AG20443 (cell line): Measurements from ENCODE around the gene NEU3.
"Not testable (repeated sequence)": the region's sequence is repeated elsewhere in the genome, so short reads cannot be mapped to it uniquely, and the experiment has no call there.

Source experiments
- DNase-seq: peaks from one replicate; pipeline ENCODE4 v3.0.0; 2012; ENCODE audit warnings: low spot score, mixed read lengths

NEU3 gene

DNA sequence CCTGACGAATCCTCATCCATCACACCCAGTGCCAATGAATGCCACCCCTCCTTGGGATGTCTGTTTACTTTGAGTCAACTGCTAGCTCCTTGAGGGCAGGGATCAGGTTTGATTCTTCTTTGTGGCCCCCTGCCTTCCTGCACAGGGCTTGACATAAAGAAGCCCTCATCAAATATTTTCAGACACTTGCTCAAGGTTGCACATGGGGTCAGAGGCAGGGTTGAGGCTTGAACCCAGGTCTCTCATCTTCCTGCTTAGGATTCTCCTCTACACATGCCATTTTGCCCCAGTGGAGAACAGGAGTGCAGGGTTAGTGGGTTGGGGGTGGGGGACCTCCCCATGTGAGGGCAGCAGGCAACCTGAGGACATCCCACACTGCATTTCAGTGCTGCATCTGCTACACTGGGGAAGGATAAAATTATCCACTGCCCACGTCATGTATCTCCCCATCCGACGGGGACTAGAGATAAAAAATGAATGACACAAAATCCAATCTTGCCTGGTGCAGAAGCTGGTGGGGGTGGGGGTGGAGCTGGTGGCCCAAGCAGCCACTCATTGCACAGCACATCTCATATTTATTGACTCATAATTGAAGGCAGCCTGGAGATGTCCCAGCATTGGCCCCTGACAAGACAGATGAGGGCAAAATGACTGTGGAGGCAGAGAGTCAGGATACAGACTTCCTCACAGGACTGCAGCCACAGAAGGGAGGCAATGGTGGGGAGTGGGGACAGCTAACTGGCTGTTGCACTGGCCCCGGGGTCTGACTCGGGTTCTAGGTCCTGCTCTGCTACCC lies 41.3 kb downstream of the NEU3 start:
- no peak for DNase-seq

DNA sequence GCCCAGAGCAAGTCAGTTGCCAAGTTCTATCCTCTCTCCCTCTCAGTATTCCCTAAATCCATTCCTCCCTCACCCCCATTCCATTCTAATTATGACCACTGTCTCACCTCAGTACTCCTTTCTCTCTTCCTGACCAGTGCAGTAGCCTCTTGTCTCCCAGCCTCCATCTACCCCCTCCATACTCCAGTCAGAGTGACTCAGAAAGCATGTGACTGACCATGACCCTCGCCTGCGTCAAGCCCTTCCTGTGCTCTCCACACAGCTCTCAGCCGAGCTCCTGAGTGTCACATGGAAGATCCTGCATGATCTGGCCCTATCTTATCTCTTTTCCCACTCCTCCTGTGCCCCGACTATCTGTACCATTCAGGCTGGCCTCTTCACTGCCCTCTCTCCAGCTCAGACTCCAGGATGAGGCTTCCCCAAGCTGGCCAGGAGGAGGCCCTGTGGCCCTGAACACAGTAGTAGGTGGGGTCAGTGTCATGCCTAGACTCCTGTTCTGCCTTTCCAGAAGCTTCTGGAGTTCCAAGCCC lies 42.6 kb downstream of the NEU3 start:
- DNase-seq = peak; percentile 82

DNA sequence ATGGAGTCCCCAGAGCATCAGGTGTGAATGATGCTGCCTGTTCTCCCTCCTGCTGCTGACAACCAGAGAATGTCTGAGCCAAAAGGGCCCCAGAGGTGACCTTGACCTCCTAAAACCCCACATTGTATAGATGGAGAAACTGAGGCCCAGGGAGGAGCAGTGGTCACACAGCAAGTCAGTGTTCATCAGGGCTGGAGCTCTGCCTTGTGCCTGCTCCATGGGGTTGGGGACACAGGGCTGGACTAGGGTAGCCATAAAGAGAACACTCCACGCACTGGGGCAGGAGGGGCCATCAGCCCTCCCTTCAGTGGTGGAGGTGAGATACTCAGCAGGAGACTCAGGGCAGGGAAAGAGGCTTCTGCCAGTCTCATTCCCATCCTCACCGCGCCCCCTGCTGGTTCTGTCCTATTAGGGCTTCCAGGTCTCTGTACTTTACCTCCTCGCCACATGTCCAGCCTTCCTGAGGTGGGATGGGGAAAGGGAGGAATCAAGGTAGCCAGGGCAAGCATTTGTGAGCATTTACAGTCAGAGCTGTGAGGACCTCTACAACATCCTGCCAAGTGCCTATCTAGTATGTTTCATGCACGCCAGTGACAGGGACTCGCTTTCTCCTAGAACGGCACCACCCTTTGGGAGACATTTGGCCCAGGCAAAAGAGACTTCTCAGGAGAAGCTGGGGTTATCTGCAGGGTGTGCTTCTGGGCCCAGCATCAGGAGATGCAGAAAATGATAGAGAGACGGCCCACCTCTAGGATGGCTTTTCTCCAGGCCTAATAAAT lies 43.2 kb downstream of the NEU3 start:
- peak; percentile 83 for DNase-seq

DNA sequence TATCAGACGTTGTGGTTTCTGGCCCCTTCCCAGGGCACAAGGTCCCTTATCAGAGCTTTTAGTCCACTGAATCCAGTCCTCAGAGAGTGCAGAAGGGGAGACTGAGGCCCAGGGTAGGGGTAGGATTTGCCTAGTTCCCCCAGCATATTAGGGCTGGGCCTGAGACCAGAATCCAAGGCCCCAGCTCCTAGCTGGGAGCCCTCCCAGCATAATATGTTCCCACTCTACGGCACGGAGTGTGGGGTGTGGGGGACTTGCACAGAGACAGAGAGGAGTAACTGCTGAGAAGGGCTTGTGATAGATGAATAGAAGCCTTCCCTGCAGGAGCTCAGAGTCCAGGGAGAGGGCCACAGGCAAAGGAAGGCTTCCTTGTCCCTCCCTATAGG lies 43.8 kb downstream of the NEU3 start:
- DNase-seq = no peak

DNA sequence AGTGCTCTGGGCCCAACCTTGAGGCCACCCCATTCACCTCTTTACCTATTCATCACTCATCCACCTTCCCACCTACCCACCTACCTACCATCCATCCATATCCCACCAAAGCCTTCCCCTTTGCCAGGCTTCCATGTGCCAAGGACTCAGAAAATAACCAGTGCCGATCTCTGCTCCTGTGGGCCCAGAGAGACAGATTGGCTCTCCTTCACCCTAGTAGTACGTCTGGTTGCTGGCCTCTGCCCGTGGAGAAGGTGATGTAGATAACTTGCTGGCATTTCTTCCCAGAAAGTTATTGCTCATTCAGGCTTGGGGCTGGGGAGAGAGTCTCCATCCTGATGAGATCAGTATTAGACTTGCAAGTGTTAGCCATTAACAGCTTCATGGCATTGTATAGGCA lies 45.2 kb downstream of the NEU3 start:
- no peak for DNase-seq

DNA sequence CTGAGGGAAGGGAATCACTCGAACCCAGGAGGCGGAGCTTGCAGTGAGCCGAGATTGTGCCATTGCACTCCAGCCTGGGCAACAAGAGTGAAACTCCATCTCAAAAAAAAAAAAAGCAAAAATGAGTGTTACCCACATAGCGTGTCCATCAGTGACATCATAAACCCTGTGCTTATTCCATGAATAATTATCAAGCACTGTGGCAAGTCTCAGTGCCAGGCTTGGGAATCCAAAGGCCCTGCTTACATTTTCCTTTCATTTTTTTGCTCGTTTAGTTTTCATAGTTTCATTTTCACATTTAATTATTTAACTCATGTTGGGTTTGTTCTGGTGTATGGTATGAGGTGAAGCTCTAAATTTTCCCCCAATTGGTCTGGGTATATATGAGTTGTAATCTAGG lies 46.5 kb downstream of the NEU3 start:
- DNase-seq = no peak

DNA sequence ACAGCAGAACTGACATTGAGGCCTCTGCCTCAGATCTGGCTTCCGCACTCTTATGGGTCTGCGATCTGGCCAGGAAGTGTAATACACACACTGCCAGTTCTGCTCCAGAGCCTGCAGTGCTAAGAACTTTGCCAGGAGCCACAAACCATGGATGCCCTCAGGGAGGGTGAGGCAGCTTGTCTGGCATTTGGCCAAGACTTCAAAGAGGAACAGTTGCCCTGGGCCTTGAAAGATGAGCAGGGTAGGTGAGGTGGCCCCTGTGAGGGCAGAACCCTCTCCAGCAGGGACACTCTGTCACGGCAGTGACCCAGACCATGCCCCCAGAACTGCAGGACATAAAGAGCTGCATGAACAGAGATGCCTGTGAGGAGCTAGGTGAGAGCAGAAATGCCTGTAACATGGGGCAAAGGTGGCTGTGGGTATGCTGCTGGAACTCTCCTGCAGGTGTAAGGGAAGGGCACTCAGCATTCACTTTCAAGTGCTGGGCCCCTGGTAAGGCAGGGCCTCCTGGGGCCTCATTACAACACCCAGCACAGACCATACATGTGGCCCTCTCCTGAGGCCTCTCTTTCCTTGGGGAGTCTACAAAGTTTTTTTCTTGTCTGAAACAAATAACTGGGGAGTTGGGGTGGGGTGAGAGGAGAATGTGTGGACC lies 47.3 kb downstream of the NEU3 start:
- DNase-seq = no peak

DNA sequence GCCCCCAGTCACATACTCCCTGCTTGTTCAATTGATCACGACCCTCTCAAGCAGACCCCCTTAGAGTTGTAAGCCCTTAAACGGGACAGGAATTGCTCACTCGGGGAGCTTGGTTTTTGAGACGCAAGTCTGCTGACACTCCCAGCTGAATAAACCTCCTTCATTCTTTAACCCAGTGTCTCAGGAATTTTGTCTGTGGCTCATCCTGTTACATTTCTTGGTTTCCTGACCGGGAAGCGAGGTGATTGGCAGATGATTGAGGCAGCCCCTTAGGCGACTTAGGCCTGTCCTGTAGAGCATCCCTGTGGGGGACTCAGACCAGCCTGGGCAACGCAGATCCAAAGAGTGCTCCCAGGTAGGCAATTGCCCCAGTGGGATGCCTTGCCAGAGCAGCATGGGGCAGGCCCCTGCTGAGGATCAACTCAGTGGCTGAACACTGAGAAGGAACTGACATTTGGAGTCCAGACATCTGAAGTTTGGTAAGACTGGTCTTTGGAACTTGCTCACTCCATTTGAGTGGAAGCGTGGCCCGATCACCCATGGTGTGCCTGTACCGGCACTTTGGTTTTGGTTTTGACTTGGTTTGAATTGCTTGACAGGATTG lies 51.5 kb downstream of the NEU3 start:
- DNase-seq = no peak

DNA sequence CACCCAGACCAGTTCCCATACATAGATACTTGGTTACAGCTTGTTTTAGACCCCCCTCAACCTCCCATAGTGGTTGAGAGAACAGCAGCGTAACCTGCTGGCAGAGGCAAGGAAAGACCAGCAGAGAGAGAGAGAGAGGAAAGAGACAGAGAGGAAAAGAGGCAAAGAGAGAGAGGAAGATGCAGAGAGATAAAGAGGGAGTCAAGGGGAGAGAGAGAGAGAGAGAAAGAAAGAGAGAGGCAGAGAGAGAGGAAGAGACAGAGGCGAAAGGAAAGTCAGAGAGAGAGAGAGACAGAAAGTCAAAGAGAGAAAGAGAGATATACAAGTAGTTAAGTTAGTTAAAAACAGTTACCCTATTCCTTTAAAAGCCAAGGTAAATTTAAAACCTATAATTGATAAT lies 52.5 kb downstream of the NEU3 start:
- DNase-seq = no peak

DNA sequence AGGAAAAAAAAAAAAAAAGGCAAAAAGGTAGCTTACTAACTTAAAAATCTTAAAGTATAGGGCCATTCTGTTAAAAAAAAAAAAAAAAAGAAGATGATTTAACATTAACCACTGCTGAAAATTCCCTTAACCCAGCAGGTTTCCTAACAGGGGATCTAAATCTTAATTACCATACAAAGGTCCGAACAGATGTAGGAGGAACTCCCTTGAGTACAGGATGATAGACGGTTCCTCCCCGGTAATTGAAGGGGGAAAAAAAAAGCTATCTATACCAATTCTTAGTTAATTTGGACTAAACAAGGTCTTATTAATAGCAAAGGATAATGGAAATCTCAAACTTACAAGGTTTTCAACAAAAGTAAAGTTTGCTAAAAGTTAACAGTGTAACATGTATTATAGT lies 53.1 kb downstream of the NEU3 start:
- not testable (repeated sequence) for DNase-seq

DNA sequence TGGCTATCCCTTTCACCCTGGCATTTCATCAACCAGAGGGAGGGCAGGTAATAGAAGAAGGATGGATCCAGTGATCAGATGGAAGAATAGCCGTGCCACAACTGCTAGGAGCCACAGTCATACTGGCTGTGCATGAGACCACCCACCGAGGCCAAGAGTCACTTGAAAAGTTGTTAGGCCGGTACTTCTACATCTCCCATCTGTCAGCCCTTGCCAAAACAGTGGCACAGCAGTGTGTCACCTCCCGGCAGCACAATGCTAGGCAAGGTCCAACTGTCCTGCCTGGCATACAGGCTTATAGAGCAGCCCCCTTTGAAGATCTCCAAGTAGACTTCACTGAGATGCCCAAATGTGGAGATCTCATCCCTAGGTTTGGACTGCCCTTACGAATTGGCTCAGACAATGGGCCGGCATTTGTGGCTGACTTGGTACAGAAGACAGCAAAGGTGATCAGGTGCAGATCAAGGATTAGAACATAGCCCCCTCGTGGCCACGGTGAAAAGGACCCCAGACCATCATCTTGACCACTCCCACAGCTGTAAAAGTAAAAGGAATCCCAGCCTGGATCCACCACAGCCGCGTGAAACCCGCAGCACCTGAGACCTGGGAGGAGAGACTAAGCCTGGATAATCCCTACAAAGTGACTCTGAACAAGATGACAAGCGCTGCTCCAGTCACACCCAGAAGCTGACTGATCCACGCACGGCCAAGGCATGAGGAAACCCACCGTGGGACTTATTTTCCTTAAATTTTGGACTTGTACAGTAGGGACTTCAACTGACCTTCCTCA lies 55.8 kb downstream of the NEU3 start:
- DNase-seq = not testable (repeated sequence)

DNA sequence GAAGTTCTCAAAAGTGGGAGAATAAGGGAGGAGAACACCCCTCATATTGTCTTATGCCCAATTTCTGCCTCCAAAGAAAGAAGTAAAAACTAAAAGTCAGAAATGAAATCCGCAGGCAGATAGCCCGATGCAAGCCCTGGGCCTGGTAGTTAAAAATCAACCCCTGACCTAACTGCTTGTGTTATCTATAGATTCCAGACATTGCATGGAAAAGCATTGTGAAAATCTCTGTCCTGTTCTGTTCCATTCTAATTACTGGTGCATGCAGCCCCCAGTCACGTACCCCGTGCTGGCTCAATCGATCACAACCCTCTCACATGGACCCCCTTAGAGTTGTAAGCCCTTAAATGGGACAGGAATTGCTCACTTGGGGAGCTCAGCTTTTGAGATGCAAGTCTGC lies 57.9 kb downstream of the NEU3 start:
- DNase-seq = not testable (repeated sequence)

DNA sequence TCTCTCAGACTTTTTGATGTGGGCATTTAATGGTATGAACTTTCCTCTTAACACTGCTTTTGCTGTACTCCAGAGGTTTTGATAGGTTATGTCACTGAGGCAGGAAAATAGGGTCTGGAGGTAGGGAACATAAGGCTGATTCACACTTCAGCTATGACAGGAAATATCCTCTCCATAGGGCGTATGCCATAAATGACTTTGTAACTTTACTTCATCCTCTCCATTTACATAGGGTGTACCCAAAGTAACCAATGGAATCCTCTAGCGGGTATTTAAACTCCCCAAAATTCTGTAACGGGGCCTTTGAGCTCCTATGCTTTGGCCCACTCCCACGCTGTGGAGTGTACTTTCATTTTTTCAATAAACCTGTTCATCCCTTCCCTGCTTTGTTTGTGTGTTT lies 58.5 kb downstream of the NEU3 start:
- DNase-seq = no peak

DNA sequence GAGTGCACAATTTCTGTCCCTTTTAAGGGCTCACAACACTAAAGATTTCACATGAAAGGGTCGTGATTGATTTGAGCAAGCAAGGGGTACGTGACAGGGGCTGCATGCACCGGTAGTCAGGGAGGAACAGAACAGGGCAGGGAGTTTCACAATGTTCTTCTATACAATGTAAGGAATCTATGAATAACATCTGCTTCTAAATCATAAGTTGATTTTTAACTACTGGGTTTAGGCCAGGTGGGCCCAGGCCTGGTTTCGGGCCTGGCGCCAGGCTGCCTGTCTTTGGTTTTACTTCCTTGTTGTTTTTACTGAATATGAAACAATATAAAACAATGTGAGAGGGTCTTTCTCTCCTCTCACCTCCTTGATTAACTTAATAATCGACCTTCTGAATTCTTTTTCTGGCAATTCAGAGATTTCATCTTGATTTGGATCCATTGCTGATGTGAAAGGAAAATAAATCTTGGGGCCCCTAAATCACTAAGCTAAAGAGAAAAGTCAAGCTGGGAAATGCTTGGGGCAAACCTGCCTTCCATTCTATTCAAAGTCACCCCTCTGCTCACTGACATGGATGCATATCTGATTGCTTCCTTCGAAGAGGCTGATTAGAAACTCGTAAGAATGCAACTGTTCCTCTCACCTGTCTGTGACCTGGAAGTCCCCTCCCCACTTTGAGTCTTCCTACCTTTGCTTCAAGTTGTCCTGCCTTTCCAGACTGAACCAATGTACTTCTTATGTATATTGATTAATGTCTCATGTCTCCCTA lies 61.0 kb downstream of the NEU3 start:
- not testable (repeated sequence) for DNase-seq

DNA sequence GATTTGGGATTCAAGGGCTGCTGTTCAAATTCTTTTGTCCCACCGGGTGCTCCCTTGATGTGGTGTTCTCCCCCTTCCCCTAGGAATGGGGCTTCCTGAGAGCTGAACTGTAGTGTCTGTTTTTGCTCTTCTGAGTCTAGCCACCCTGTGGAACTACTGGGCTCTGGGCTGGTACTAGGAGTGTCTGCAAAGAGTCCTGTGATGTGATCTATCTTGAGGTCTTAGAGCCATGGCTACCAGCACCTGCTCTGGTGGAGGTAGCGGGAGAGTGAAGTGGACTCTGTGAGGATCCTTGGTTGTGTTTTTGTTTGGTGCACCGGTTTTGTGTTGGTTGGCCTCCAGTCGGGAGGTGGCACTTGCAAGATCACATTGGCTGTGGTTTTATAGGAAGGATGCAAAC lies 61.8 kb downstream of the NEU3 start:
- no peak for DNase-seq

DNA sequence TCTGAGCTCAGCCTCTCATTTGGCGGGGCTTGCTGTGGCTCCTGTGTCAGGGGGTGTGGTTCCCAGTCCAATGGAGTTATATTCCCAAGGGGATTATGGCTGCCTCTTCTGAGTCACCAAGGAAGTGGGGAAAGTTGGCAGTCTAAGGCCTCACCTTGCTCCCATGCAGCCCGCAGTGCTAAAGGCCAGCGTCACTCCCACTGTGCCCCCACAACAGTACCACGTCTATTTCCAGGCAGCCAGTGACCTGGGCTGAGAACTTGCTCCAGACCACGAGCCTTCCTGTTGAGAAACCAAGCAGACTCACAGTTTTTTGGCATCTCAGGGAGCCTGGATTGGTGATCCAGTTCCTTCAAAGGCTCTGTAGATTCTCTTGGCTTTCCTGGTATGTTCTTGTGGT lies 62.3 kb downstream of the NEU3 start:
- DNase-seq = no peak

DNA sequence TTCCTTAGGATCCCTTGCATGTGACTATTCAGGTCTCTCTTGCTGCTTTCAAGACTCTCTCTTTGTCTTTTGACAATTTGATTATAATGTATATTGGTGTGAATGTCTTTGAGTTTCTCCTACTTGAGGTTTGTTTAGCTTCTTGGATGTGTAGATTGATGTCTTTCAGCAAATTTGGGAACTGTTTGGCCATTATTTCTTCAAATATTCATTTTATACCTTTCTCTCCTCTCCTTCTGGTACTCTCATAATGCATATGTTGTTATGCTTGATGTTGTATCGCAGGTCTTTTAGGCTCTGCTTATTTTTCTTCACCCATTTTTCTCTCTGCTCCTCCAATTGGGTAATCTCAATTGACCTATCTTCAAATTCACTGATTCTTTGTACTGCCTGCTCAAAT lies 63.7 kb downstream of the NEU3 start:
- DNase-seq = no peak

DNA sequence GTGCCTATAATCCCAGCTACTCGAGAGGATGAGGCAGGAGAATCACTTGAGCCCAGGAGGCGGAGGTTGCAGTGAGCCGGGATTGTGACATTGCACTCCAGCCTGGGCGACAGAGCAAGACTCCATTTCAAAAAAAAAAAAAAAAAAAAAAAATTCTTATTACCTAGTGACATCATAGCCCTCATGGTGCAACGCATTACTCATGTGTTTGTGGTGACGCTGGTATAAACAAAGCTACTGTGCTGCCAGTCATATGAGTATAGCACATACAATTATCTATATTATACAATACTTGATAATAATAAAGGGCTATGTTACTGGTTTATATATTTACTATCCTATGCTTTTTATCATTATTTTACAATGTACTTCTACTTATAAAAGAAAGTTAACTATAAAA lies 66.8 kb downstream of the NEU3 start:
- DNase-seq = no peak

DNA sequence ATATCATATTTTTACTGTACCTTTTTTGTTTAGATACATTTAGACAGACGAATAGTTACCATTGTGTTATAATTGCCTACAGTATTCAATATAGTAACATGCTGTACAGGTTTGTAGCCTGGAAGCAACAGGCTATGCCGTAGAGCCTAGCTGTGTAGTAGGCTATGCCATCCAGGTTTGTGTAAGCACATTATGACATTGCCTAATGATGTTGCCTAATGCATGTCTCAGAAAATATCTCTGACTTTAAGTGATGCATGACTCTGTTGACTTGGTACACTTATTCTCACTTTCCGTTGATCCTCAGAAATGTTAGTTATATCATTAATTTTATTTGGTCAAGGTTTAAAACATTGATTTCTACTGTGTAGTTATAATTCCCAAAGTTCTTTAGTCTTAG lies 68.1 kb downstream of the NEU3 start:
- DNase-seq = no peak

DNA sequence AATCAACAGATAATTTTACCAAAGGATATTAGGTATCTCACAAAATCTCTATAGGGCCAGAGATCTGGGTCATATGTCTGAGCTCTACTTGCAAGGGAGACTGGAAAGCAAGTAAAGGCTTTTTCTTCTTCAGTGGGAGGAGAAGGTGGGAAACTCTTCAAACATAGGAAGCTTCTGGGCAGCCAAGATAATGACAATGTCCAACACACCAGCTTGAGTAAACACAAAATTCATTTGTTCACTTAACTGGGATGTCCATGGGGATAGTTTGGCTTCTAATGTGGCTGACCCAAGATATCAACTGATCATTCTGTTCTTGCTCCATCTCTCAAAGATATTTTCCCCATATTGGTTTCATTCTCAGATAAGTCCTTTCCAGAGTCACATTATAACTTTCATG lies 70.6 kb downstream of the NEU3 start:
- no peak for DNase-seq
